Activated gamma-delta T cell treated with anti-CD3 and anti-CD28 coated beads, Interleukin-2, amount 50 U/mL, for 16 hours (primary cell): Measurements from ENCODE around the gene RAD9B.
"Not testable (repeated sequence)": the region's sequence is repeated elsewhere in the genome, so short reads cannot be mapped to it uniquely, and the experiment has no call there.

Experiments
- DNase-seq: peaks from one replicate; pipeline ENCODE4 v3.0.0-alpha.2; 2020; ENCODE audit warnings: low read depth

RAD9B gene

DNA sequence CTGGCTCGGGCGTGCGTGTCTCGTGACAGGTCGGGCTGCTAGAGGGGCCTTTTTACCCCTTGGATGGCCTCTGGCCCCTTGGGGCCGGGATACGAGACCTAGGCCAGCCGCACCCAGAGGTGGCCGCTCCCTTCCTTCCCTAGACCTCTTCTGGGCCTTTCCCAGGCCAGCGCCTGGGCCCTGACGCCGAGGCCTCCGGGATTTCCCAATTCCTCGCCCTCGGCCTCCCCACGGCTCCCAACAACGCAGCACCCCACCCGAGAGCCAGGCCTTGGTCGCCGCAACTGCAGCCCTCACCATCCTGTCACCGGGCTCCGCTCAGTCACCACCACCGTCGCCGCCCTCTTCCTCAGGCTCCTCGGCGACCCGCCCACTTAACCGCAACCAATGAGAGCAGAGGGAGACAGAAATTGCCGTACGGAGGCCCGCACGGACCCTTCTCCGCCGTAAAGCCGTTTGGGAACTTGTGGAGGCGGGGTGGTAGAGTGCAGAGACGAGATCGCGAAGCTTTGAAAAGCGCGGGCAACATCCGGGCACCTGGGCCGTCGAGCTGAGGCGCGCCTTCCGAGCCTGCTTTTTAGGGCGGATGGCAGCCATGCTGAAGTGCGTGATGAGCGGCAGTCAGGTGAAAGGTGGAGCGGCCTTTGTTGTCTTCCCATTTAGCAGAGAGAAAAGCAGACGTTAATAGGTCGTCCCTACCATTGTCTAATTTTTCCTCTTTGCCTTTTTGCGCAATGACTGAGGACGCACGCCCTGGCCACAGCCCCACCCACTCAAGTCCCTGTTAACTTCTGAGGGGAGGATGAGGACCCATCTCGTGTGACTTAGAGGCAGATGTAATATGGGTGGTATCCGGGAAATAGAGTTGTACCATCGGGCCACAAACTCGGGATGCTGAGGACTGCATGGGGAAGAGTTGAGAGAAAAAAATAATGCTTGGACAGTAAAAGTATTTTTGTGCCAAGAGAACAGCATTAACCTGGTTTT, at the start of gene RAD9B, which contains the start of gene VPS29:
TSS of gene RAD9B (plus strand) at position 580 of the 987 bp plus-strand sequence. CDS start at position 587, 7 bp downstream.
TSS of gene VPS29 (minus strand) at position 360 of the 987 bp plus-strand sequence. CDS start at position 300, 60 bp downstream.
- DNase-seq: peak; percentile 98

DNA sequence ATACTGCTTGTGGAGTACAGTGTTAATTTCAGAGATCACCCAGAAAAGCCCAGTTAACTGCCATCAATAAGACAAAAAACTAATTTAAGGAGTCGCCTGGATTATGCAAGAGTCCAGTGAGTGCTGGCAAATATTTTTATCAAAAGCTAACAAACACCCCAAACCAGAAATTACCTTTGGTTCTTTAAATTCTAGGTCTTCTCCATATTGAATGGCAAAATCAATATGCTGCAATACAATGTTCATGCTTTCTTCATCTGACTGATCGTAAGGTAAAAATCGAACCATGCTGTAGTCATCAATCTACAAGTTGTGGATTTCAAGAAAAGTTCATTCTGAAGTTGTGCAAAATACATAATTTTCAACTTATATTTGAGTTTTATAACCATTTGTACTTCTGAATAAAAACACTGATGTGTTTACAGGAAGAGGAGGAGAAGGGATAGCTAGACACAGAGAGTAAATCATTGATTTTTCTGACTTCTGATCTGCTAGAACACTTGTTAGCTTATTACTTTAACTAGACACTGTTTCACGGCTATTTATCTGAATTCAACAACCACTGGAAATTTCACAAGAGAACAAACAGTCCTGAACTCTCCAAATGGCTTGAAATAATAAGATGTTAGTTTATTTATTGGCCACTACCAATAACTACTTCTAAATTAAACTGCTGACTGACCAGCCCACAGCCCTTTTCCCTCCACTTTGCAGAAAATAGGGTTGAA, 48.4 kb upstream of the RAD9B start:
- DNase-seq: no peak

DNA sequence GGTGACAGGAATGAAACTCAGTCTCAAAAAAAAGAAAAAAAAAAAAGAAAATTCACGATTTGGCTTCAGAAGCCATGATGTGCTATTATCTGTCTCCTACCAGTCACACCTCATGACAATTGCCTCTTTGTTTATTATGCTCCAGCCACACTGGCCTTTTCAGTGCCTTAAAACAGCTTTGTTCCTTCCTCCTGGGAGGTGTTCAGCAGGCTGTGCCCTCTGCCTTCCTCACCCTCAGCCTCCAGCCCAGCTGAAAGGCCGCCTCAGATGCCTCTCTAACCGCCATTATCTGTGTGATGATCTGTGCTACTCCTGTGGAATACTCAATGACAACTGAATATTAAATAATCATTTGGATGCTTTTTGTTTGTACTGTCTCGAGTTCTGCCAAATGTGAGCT, 43.4 kb upstream of the RAD9B start:
- no peak for DNase-seq

DNA sequence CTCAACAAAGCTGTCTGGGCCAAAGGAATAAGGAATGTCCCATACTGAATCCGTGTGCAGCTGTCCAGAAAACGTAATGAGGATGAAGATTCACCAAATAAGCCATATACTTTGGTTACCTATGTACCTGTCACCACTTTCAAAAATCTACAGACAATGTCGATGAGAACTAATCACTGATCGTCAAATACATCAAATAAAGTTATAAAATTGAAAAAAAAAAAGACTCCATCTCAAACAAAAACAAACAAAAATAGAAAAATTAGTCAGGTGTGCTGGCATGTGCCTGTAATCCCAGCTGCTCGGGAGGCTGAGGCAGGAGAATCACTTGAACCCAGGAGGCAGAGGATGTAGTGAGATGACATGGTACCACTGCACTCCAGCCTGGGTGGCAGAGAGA, 40.9 kb upstream of the RAD9B start:
- DNase-seq: not testable (repeated sequence)

DNA sequence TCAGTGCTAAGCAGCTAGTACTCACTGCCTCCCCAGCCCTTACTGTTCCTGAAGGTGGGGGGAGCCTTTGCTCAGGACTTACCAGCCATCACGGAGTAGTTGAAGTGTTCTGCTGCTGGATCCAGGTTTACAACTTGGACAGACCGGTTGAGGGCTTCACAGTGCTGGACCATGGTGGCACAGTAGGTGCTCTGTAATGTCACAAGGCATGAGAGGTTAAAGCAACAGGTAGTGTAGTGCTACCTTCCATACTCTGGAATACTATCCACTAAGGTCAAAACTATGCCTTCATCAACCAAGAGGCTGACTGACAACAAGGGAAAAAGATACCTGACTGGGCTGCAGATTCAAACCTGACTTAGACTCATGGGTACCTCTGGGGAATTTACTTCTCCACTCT, 37.1 kb upstream of the RAD9B start:
- no peak for DNase-seq

DNA sequence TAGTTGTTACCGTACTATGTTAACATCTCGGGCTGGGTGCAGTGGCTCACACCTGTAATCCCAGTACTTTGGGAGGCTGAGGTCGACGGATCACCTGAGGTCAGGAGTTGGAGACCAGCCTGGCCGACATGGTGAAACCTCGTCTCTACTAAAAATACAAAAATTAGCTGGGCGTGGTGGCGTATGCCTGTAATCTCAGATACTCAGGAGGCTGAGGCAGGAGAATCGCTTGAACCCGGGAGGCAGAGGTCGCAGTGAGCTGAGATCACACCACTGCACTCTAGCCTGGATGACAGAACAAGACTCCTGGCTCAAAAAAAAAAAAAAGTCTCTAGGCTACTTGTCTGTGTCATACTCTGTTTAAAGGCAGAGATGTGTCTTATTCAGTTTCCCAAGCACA, 36.4 kb upstream of the RAD9B start:
- not testable (repeated sequence) for DNase-seq

DNA sequence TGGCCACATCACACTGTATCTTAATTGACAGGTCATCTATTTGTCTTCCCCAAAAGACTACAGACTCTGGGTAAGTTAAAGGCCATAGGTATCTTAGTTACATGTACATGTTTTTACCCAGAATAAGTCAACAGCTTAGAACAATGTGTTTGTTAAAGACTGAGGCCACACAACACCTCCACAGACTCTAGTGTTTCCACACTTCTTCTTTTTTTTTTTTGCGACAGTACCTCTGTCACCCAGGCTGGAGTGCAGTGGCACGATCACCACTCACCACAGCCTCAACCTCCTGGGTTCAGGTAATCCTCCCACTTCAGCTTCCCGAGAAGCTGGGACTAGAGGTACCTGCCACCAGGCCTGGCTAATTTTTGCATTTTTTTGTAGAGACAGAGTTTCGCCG, 35.3 kb upstream of the RAD9B start:
- no peak for DNase-seq

DNA sequence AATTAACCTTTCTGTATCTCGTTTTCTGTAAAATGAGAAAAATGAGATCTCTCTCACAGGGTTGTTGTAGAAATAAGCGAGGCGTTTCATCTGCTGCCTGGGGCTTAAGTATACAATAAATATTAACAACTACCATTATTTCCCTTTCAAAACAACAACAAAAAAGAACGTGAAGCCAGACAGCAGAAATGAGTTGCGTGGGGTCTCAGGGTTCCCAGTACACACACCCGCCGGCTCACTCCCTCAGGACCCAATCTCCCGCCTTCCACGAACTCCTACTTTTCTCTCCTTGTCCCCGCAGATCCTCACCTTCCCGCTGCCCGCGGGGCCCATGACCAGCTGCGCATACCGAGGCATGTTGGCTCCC, 34.3 kb upstream of the RAD9B start:
- DNase-seq: no peak

DNA sequence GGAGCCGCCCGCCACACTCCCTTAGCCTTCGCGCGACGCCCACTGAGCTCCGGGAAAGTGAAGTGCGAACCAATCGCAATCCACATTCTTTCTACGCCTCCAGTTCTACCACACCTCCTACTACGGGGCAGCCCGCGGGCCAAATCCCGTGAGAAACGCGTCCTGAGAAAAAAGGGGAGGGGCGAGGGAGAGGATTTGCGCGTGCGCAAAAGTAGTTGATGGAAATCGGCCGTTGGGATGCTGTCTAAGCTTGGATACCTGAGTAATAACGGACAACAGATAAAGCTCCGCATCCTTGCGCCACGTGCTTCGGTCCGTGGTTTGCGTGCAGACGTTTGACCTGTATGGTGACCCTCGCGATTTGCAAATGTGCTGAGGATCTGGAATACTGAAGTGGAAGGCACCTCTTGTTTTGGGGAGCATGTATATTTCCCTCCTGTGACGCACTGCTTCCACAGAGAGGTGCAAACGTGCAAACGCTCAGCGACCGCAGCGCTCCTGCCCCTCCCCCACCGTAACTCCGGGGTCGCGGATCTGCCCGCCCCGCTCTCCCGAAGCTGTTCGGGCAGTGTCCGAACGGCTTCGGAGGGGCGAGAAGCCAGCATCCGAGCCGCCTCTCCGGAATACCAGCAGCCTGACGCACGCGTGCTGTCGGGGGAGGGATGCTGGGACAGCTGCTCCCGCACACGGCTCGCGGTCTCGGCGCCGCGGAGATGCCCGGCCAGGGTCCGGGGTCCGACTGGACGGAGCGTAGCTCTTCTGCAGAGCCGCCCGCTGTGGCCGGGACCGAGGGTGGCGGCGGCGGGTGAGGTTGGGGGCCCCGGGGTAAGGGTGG, 33.7 kb upstream of the RAD9B start, which contains the start of the genes FAM216A and GPN3:
TSS of gene FAM216A (plus strand) at position 632 of the 835 bp plus-strand sequence. CDS start at position 663, 31 bp downstream.
TSS of gene GPN3 (minus strand) at position 44 of the 835 bp plus-strand sequence. CDS start 54 bp downstream, outside the sequence.
- DNase-seq: peak; percentile 90

DNA sequence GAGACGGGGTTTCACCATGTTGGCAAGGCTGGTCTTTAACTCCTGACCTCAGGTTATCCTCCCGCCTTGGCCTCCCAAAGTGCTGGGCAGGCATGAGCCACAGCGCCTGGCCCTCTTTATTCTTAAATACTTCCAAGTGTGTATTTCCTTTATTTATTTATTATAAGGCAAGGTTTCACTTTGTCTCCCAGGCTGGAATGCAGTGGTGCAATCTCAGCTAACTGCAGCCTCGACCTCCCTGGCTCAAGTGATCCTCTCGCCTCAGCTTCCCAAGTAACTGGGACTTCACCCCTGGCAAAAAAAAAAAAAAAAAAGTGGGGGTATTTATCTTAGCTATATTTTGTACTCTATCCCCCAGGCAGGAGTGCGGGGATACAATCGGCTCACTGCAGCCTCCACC, 26.7 kb upstream of the RAD9B start:
- DNase-seq: no peak

DNA sequence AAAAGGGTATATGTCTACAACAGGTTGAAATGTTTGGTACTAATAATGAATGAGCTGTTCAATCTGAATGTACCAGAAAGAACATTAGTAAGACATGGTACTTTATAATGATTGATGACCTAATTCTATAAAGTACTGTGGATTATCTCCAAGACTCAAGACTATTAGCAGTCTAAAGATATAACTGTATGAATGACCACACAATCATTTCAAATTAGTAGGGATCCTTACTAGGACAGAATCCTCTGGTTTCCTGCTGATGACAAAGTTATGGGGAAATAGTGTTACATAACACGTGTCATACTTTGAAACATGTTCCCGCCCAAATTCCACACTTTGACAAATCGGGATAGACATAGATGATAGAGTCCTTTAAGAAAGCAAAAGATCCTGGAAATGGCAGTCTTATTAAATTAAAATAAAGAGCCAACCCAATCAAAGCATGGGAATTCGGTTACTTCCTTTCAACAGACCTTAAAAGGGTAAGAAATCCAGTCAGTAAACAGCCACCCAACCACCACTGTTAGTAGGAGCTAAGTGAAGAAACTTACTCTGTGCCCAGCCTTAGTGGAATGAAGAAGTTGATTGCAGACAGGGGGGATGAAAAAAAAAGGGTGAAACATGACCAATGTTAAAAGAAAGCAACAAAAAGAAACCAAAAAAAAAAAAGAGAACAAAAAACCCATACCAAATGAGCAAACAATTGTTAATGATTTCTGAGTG, 3.0 kb upstream of the RAD9B start:
- DNase-seq: no peak

DNA sequence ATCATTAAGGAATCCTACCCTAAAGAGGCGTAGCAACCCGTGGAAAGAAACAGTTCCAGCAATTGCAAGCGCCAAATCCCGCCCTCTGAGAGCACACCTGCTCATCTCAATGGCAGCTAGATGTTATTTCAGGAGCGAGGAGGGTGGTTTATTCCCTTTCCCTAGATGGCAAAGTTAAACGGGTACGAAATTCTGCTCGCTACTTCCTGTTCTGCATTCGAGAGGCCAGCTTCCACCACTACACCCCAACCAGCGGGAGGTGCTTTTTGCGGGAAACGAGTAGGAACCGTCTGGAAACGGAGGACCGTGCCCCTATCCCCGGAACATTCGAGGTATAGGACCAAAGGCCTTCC, 756 bp upstream of the RAD9B start:
- no peak for DNase-seq

DNA sequence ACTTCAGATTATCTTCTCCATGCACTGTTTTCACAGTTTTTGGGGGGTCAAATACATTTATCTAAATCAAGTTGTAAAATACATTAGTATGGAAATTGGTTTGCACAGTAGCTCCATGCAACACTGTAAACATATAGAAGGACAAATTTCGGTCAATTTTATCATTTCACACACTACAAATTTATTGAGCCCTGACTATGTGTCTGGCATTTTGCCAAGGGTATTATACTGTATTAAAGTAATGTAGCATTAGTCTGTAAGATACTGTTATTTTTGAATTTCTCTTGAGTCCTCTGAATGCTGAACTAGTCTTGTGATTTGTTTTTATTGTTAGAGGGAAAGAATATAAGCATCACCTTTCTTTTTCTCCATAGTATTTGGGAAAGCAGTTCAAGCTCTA, 1.3 kb downstream of the RAD9B start:
- DNase-seq: no peak

DNA sequence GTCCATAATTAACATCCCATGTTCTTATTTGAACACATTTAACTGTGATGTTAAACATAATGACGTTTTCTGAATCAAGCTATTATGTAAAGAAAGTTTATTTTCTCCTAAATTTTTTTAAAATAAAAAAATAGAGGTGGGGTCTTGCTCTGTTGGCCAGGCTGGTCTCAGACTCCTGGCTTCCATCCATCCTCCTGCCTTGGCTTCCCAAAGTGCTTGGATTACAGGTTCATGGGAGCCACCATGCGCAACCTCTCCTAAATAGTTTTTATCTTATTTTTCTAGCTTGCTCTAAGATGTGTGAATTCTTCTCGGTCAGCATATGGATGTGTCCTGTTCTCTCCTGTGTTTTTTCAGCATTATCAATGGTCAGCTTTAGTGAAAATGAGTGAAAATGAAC, 3.2 kb downstream of the RAD9B start:
- DNase-seq: no peak

DNA sequence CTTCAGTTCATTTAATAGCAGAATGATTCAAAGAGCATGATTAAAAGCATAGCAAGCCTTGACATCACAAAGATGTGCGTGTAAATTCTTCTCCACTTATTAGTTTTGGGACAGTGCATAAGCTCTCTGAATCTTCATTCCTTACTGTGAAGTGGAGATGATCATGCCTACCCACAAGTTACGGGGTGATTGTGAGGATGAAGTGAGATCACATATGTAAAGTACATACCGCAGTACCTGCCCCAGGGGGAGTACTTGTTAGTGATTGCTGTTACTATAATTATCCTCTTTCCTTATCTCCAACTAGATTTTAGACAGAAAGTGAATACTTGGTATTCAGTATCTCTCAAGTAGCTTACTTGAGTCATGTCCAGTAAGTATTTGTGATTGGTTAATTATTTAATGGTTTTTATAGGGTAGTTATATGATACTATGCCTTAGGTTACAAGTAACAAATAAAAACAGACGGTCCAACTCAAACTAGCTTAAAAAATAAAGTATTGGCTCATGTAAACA, 6.0 kb downstream of the RAD9B start:
- no peak for DNase-seq

DNA sequence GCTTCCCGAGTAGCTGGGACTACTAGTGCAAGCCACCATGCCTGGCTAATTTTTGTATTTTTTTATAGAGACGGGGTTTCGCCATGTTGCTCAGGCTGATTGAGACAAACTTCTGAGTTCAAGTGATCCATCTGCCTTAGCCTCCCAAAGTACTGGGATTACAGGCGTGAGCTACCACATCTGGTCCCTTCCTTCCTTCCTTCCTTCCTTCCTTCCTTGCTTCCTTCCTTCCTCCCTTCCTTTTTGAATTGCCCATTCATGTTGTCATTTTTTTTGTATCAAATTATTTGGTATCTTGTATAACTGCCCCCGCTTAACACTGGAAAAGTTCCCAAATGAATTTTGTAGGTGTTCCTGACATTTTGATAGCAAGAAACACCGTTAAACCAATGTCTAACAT, 11.7 kb downstream of the RAD9B start:
- DNase-seq: no peak

DNA sequence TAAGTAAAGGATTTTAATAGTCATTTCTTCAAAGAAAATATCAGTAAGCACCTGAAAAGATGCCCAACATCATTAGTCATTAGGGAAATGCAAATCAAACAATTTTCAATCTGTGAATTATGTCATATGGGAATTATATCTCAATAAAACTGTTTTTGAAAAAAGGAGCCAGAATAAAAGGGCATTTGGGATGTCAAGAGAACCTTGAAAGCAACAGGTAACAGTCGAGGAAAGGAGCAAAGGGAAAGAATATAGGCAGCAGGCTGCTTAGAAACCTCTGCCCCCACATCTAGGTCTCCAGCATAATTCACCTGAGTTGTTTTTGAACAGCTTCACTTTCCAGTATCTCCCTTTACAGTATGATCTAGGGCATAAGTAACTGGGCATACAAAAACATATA, 12.2 kb downstream of the RAD9B start:
- DNase-seq: no peak

DNA sequence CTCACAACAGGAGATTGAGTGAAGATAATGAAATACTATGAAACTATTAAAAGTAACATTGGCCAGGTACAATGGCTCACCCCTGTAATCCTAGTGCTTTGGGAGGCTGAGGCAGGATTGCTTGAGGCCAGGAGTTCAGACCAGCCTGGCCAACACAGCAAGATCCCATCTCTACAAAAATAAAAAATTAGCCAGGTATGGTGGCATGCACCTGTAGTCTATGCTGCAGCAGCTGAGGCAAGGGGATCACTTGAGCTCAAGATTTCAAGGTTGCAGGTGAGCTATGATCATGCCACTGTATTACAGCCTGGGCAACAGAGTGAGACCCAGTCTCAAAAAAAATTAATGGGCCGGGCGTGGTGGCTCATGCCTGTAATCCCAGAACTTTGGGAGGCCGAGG, 14.9 kb downstream of the RAD9B start:
- no peak for DNase-seq

DNA sequence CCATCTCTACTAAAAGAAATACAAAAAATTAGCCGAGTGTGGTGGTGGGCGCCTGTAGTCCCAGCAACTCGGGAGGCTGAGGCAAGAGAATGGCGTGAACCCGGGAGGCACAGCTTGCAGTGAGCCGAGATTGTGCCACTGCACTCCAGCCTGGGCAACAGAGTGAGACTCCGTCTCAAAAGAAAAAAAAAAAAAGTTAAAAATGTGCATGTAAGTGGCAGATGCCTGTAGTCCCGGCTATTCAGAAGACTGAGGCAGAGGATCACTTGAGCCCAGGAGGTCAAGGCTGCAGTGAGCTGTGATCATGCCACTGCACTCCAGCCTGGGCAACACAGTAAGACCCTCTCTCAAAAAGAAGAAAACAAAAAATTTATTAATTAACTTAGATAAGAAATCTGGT, 15.9 kb downstream of the RAD9B start:
- not testable (repeated sequence) for DNase-seq

DNA sequence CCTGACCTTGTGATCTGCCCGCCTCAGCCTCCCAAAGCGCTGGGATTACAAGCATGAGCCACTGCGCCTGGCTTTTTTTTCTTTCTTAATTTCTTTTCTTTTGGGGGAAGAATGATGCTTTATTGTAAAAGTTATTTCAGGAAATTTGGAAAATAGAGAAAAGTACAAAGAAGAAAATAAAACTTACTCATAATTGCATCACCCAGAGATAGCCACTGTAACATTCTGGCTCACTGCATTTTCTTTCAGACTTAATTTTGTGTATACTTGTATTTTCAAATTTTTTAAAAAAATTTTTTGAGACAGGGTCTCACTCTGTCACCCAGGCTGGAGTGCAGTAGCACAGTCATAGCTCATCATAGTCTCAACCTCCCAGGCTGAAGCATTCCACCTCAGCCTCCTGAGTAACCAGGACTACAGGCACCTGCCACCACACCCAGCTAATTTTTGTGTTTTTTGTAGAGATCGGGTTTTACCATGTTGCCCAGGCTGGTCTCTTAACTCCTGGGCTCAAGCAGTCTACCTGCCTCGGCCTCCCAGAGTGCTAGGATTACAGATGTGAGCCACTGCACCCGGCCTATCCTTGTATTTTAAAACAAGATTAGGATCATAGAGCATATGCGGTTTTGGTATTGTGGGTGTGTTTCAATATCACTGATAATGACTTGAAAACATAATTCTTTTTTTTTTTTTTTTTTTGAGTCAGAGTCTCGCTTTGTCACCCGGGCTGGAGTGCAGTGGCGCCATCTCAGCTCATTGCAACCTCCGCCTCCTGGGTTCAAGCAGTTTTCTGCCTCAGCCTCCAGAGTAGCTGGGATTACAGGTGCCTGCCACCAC, 19.0 kb downstream of the RAD9B start:
- DNase-seq: not testable (repeated sequence)
